ENCODE measurements around the gene NMNAT1.
"Not testable (repeated sequence)": the region's sequence is repeated elsewhere in the genome, so short reads cannot be mapped to it uniquely, and the experiment has no call there.

Gene NMNAT1

GRCh38 chr1:10001016-10001665, 57.9 kb downstream of the NMNAT1 start:
- TF ChIP-seq CTCF (IDR thresholded peaks at IDR 0.05; ENCODE audit: low read depth, low read length, poor library complexity, severe bottlenecking) (no peak), EZH2phosphoT487 (IDR thresholded peaks at IDR 0.05; ENCODE audit: borderline replicate concordance, low read length) (no peak)
- no peaks in the 10 kb centered on the region for H3K9me2 ChIP-seq (replicated peaks; ENCODE audit: control insufficient read depth, low read length)
- H3K9me3 ChIP-seq (ENCODE audit: control insufficient read depth, insufficient read depth, low read length): no peaks in the 10 kb centered on the region
- H4K20me1 ChIP-seq (ENCODE audit: control insufficient read depth, insufficient read depth, low read depth, low read length): 0 out of 2 replicates have a peak, but pooled peaks cover 3% of the 10 kb centered on the region
- H3K27ac ChIP-seq (ENCODE audit: low read depth, low read length): no peak overlapping the region
- no peak overlapping the region for H3K4me2 ChIP-seq (ENCODE audit: low read length)
- H3K4me3 ChIP-seq (ENCODE audit: low read length): no peak overlapping the region
- H3K27me3 ChIP-seq (ENCODE audit: control insufficient read depth, low read length): peaks cover 7% of the 10 kb centered on the region
- no peaks in the 10 kb centered on the region for H3K36me3 ChIP-seq (ENCODE audit: control insufficient read depth, low read length)
- no peaks in the 10 kb centered on the region for H3F3A ChIP-seq (ENCODE audit: control insufficient read depth, insufficient read depth)
- no peaks in the 10 kb centered on the region for H3K79me2 ChIP-seq (ENCODE audit: control insufficient read depth, low read length)
- no peaks in the 10 kb centered on the region for H3K4me1 ChIP-seq (ENCODE audit: control insufficient read depth, low read length)

GRCh38 chr1:10005248-10005647, 62.0 kb downstream of the NMNAT1 start:
- not testable (repeated sequence) for H3K4me2 ChIP-seq (ENCODE audit: low read length); H3K27ac ChIP-seq (ENCODE audit: low read depth, low read length); H3F3A ChIP-seq (ENCODE audit: control insufficient read depth, insufficient read depth); H3K36me3 ChIP-seq (ENCODE audit: control insufficient read depth, low read length); H3K4me3 ChIP-seq (ENCODE audit: low read length); H3K4me1 ChIP-seq (ENCODE audit: control insufficient read depth, low read length); H3K9me3 ChIP-seq (ENCODE audit: control insufficient read depth, insufficient read depth, low read length); H3K79me2 ChIP-seq (ENCODE audit: control insufficient read depth, low read length); H4K20me1 ChIP-seq (ENCODE audit: control insufficient read depth, insufficient read depth, low read depth, low read length); H3K9me2 ChIP-seq (replicated peaks; ENCODE audit: control insufficient read depth, low read length); H3K27me3 ChIP-seq (ENCODE audit: control insufficient read depth, low read length)

- no peaks in the 10 kb centered on the region for H3K4me1 ChIP-seq (ENCODE audit: control insufficient read depth, low read length)
- H4K20me1 ChIP-seq (ENCODE audit: control insufficient read depth, insufficient read depth, low read depth, low read length): no peaks in the 10 kb centered on the region
- H3F3A ChIP-seq (ENCODE audit: control insufficient read depth, insufficient read depth): no peaks in the 10 kb centered on the region
- H3K79me2 ChIP-seq (ENCODE audit: control insufficient read depth, low read length): no peaks in the 10 kb centered on the region
- H3K27ac ChIP-seq (ENCODE audit: low read depth, low read length): no peak overlapping the region
- no peaks in the 10 kb centered on the region for H3K9me3 ChIP-seq (ENCODE audit: control insufficient read depth, insufficient read depth, low read length)
- no peak overlapping the region for H3K4me3 ChIP-seq (ENCODE audit: low read length)
- no peak overlapping the region for H3K4me2 ChIP-seq (ENCODE audit: low read length)
- no peaks in the 10 kb centered on the region for H3K9me2 ChIP-seq (replicated peaks; ENCODE audit: control insufficient read depth, low read length)
- H3K27me3 ChIP-seq (ENCODE audit: control insufficient read depth, low read length): no peaks in the 10 kb centered on the region
- H3K36me3 ChIP-seq (ENCODE audit: control insufficient read depth, low read length): no peaks in the 10 kb centered on the region
- TF ChIP-seq CTCF (IDR thresholded peaks at IDR 0.05; ENCODE audit: low read depth, low read length, poor library complexity, severe bottlenecking): no peak
Measured at GRCh38 chr1:10007169-10007568, 63.9 kb downstream of the NMNAT1 start.

- Histone ChIP-seq H3K9me2 (replicated peaks; ENCODE audit: control insufficient read depth, low read length) (no peaks in the 10 kb centered on the region), H3F3A (ENCODE audit: control insufficient read depth, insufficient read depth) (no peaks in the 10 kb centered on the region), H3K27me3 (ENCODE audit: control insufficient read depth, low read length) (peaks cover 7% of the 10 kb centered on the region), H3K4me1 (ENCODE audit: control insufficient read depth, low read length) (no peaks in the 10 kb centered on the region), H3K27ac (ENCODE audit: low read depth, low read length) (no peak overlapping the region), H3K4me2 (ENCODE audit: low read length) (no peak overlapping the region), H3K4me3 (ENCODE audit: low read length) (no peak overlapping the region), H4K20me1 (ENCODE audit: control insufficient read depth, insufficient read depth, low read depth, low read length) (no peaks in the 10 kb centered on the region), H3K79me2 (ENCODE audit: control insufficient read depth, low read length) (no peaks in the 10 kb centered on the region), H3K9me3 (ENCODE audit: control insufficient read depth, insufficient read depth, low read length) (no peaks in the 10 kb centered on the region), H3K36me3 (ENCODE audit: control insufficient read depth, low read length) (no peaks in the 10 kb centered on the region)
- TF ChIP-seq EZH2phosphoT487 (IDR thresholded peaks at IDR 0.05; ENCODE audit: borderline replicate concordance, low read length) (no peak), CTCF (IDR thresholded peaks at IDR 0.05; ENCODE audit: low read depth, low read length, poor library complexity, severe bottlenecking) (no peak)
Measured at GRCh38 chr1:10014016-10014415, 70.7 kb downstream of the NMNAT1 start.
